HG02943 (cell line): ENCODE results near the gene NET1.
A peak's percentile ranks its signal among the peaks of the same experiment; 100 is the strongest.
"Not testable (repeated sequence)": the region's sequence is repeated elsewhere in the genome, so short reads cannot be mapped to it uniquely, and the experiment has no call there.

ENCODE experiments used
- ATAC-seq: cut with Tn5 transposase; IDR thresholded peaks from one replicate; pipeline ENCODE4 v1.9.1; 2021; ENCODE audit warnings: mild to moderate bottlenecking, low read depth, moderate library complexity; ENCODE audit not compliant: unreplicated experiment

The NET1 gene

GRCh38 chr10:5412277-5412941 is at the start of gene NET1:
Gene NET1, plus strand, starts transcription at chr10:5412557. Its CDS starts 136 bp downstream, at chr10:5412693.
- peak; percentile 99 for ATAC-seq

GRCh38 chr10:5362873-5363272 is 49.5 kb upstream of the NET1 start:
- ATAC-seq: no peak

- ATAC-seq: no peak
These were observed 48.0 kb upstream of the NET1 start for GRCh38 chr10:5364374-5364773.

GRCh38 chr10:5364890-5365338 is 47.4 kb upstream of the NET1 start, which contains the start of gene UCN3:
Gene UCN3, plus strand, starts transcription at chr10:5364966. Its CDS starts 8,755 bp downstream, at chr10:5373721.
- no peak for ATAC-seq

- ATAC-seq: no peak
These were observed 46.4 kb upstream of the NET1 start for GRCh38 chr10:5365928-5366327.

GRCh38 chr10:5369362-5370158 is 42.8 kb upstream of the NET1 start:
- no peak for ATAC-seq

GRCh38 chr10:5370493-5371352 is 41.6 kb upstream of the NET1 start:
- no peak for ATAC-seq

- ATAC-seq: no peak
These were observed 39.0 kb upstream of the NET1 start for GRCh38 chr10:5373307-5373706.

GRCh38 chr10:5373891-5374611 is 38.3 kb upstream of the NET1 start:
- no peak for ATAC-seq

- ATAC-seq: no peak
These were observed 35.9 kb upstream of the NET1 start for GRCh38 chr10:5376450-5376849.

GRCh38 chr10:5379202-5379601 is 33.2 kb upstream of the NET1 start:
- ATAC-seq: not testable (repeated sequence)

- not testable (repeated sequence) for ATAC-seq
These were observed 32.0 kb upstream of the NET1 start for GRCh38 chr10:5380395-5380794.

- ATAC-seq: no peak
These were observed 31.2 kb upstream of the NET1 start for GRCh38 chr10:5381187-5381586.

- no peak for ATAC-seq
These were observed 27.1 kb upstream of the NET1 start for GRCh38 chr10:5385224-5385623.

GRCh38 chr10:5387169-5387568 is 25.2 kb upstream of the NET1 start:
- ATAC-seq: no peak

- no peak for ATAC-seq
These were observed 21.7 kb upstream of the NET1 start for GRCh38 chr10:5390607-5391205.

- ATAC-seq: no peak
These were observed 20.6 kb upstream of the NET1 start for GRCh38 chr10:5391790-5392189.

- ATAC-seq: no peak
These were observed 18.8 kb upstream of the NET1 start for GRCh38 chr10:5393529-5393928.

- ATAC-seq: no peak
These were observed 17.2 kb upstream of the NET1 start for GRCh38 chr10:5395168-5395567.
